HUES48 (cell line): Measurements from ENCODE around the gene GRIK1.
A peak's percentile ranks its signal among the peaks of the same experiment; 100 is the strongest.

Experiments
- H3K27ac ChIP-seq: one replicate; pipeline ENCODE4 v1.7.0; 2013; ENCODE audit warnings: low read depth, low read length, inconsistent platforms
- H3K27me3 ChIP-seq: 2 replicates; pipeline ENCODE4 v1.6.1; 2013; ENCODE audit warnings: mild to moderate bottlenecking, low read length; ENCODE audit not compliant: control insufficient read depth, insufficient read depth
- H3K36me3 ChIP-seq: 2 replicates; pipeline ENCODE4 v1.6.1; 2013; ENCODE audit warnings: low read length; ENCODE audit not compliant: control insufficient read depth, insufficient read depth
- H3K4me1 ChIP-seq: 2 replicates; pipeline ENCODE4 v1.6.1; 2013; ENCODE audit warnings: mild to moderate bottlenecking, low read length; ENCODE audit not compliant: control insufficient read depth, insufficient read depth
- H3K4me3 ChIP-seq: 2 replicates; pipeline ENCODE4 v1.5.1; 2013; ENCODE audit warnings: mild to moderate bottlenecking, low read depth, low read length
- H3K9ac ChIP-seq: 2 replicates; pipeline ENCODE4 v1.6.1; 2013; ENCODE audit warnings: mild to moderate bottlenecking, low read depth, low read length, moderate library complexity
- H3K9me3 ChIP-seq: 2 replicates; pipeline ENCODE4 v1.6.1; 2013; ENCODE audit warnings: low read length; ENCODE audit not compliant: control insufficient read depth, insufficient read depth

The GRIK1 gene

DNA sequence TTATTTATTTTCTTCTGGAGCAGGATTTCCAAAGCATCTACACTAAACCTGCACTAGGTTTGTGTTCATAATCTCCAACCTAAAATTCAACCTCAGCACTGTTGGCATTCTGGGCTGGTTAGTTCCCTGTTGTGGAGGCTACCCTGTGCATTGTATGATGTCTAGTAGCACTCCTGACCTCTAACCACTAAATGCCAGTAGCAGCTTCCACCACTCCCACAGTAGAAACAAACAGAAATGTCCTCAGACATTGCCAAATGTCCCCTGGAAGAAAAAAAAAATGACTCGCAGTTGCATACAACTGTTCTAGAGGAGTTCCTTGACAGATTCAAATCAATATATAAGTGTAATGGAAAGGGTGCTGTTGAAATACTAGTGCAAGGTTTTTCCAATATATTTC, 18.9 kb downstream of the GRIK1 start:
- no peaks in the 10 kb centered on the region for H3K9me3 ChIP-seq
- no peaks in the 10 kb centered on the region for H3K36me3 ChIP-seq
- H3K27me3 ChIP-seq = no peaks in the 10 kb centered on the region
- H3K4me1 ChIP-seq = peaks cover 14% of the 10 kb centered on the region
- no peak overlapping the region for H3K4me3 ChIP-seq
- no peak overlapping the region for H3K9ac ChIP-seq
- H3K27ac ChIP-seq = no peak overlapping the region

DNA sequence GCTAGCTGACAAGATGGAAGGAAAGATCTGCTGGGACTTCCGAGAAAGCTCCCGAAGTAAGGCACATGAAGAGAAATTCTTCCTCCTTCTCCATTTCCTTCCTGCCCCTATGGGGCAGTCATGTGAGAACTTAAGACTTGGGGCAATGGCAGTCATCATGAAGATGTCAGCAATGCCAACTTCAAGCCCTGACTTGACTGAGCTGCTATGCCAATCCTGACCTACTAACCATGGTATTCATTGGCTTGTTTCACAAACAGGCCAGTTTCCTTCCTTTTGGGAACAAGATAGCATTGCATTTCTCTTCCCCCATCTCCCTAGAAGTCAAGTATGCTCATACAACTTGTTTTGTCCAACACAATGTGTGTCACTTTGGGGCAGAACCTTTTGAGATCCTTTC, 25.5 kb downstream of the GRIK1 start:
- no peak overlapping the region for H3K27ac ChIP-seq
- no peaks in the 10 kb centered on the region for H3K27me3 ChIP-seq
- H3K9ac ChIP-seq = no peak overlapping the region
- H3K4me3 ChIP-seq = no peak overlapping the region
- peaks cover 16% of the 10 kb centered on the region for H3K9me3 ChIP-seq
- no peaks in the 10 kb centered on the region for H3K36me3 ChIP-seq
- peaks cover 14% of the 10 kb centered on the region for H3K4me1 ChIP-seq

DNA sequence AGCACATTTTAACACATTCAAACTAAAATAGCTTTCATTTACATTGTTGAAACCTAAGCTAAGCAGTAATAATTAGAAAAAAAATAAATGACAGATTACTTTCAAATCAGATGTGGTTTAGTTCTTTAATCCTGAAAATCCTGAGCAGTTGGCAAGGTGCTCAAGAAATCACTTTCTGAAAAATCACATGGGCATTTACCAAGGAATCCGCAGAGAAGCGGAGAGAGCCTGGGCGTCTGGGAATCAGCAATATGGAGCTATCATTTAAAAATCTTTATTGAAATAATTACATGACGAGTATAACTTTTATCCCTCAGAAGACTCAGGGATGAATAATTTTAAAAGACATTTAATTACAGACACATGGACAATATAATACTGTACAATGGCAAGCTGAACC, 30.2 kb downstream of the GRIK1 start:
- no peaks in the 10 kb centered on the region for H3K4me1 ChIP-seq
- H3K27ac ChIP-seq = no peak overlapping the region
- no peak overlapping the region for H3K9ac ChIP-seq
- H3K4me3 ChIP-seq = no peak overlapping the region
- H3K36me3 ChIP-seq = no peaks in the 10 kb centered on the region
- no peaks in the 10 kb centered on the region for H3K27me3 ChIP-seq
- peaks cover 16% of the 10 kb centered on the region for H3K9me3 ChIP-seq

DNA sequence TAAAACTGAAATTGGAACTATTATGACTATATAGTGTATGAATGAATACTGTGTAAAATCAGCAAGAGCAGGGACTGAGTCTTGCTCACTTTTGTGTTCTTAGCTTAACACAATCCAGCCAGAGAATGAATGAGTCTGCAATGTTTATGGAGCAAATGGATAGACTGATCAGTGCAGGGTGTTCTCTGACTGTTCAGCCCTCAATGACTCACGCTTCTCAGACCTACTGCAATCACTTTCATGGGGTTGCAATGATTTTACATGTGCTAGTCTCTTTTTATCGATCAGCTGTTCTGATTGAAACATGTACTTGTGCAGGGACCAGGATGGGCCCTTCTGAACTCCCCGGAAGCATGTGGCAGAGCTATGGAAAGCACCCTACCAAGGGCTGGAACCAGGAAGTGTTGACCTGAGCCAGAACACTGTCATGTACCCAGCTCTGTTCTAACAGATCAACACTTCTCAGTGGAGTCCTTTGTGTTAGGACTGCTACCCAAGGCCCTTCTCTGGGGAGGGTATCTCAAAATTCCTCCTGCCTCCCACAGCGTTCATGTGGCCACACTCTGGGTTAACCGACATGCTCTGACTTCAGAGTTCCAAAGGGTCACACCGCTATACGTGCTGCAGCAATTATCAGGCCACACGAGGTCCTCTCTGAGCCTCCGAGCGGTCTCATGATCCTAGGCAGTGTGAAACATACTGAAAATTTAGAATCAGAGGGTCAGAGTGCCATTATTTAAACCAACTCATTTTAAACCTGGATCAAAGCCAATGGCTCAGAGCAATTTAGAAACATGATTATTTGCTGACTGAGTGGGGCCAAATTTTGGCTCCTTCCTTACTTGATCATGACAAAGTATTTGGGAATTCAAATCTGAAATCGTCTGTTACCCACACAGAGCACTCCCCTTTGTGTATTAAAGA, 35.2 kb downstream of the GRIK1 start:
- no peak overlapping the region for H3K27ac ChIP-seq
- no peak overlapping the region for H3K4me3 ChIP-seq
- H3K9ac ChIP-seq = no peak overlapping the region

DNA sequence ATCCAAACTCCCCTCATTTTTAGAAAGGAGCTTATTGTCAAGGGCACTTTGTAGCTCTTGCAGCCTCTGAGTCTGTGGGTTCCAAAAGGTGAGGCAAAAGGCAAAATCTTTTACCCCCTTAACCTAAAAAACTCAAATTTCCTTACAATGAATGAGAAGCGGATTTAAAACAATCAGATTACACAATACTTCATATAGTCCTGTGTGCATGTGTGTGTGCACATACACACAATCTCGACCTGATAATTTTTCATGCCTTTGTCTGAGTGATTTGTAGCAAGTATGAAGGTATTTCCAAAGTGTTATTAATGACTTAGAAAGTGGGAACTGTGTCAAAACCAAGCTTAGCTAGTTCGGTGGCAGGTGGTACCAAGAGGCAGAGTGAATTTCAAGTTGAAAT, 42.9 kb downstream of the GRIK1 start:
- Histone ChIP-seq H3K27ac (no peak overlapping the region), H3K4me1 (no peaks in the 10 kb centered on the region), H3K9me3 (no peaks in the 10 kb centered on the region), H3K4me3 (no peak overlapping the region), H3K36me3 (no peaks in the 10 kb centered on the region), H3K9ac (no peak overlapping the region), H3K27me3 (no peaks in the 10 kb centered on the region)

More for the DNA sequence above, 35.2 kb downstream of the GRIK1 start:
- Histone ChIP-seq H3K9me3 (no peaks in the 10 kb centered on the region), H3K36me3 (no peaks in the 10 kb centered on the region), H3K27me3 (no peaks in the 10 kb centered on the region), H3K4me1 (no peaks in the 10 kb centered on the region)

DNA sequence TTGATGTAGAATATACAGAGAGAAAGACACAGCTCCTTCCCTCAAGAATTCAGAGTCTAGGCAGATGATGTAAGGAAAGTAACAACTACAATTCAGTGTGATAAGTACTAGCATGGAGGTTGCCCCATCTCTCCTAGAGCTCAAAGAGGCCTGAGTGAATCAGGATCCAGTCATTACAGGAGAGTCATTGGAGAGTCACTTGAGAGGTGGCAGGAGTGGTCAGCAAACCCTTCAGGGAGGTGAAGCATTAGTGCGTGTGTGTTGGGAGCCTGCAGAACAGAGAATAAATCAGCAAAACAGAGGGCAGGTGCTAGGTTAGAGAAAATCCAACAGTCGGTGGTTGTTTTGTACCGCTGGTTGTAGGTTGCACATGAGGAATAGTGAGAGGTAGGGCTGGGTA, 46.1 kb downstream of the GRIK1 start:
- Histone ChIP-seq H3K4me1 (no peaks in the 10 kb centered on the region), H3K36me3 (no peaks in the 10 kb centered on the region), H3K9ac (no peak overlapping the region), H3K27ac (no peak overlapping the region), H3K27me3 (no peaks in the 10 kb centered on the region), H3K4me3 (no peak overlapping the region), H3K9me3 (no peaks in the 10 kb centered on the region)

DNA sequence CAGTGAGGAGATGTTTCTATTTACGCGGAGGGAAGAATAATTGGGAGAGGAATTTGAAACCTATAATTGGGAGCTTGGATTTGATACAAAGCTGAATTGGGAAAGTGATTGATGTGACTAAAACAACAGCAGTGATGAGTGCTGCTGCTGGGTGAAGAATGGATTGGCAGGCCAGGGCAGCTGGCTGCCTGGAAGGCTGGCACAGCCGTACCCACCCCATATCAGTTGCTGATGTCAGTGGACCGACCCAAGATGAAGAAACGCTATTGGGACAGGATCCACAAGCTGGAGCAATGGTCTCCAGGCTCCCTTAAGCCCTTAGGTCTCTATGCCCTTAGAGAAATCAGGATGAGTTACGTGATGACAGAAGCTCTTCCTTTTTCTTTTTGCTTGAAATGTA, 47.4 kb downstream of the GRIK1 start:
- no peak overlapping the region for H3K9ac ChIP-seq
- no peak overlapping the region for H3K4me3 ChIP-seq
- H3K27me3 ChIP-seq = no peaks in the 10 kb centered on the region
- no peaks in the 10 kb centered on the region for H3K9me3 ChIP-seq
- H3K27ac ChIP-seq = no peak overlapping the region
- H3K36me3 ChIP-seq = no peaks in the 10 kb centered on the region
- no peaks in the 10 kb centered on the region for H3K4me1 ChIP-seq

DNA sequence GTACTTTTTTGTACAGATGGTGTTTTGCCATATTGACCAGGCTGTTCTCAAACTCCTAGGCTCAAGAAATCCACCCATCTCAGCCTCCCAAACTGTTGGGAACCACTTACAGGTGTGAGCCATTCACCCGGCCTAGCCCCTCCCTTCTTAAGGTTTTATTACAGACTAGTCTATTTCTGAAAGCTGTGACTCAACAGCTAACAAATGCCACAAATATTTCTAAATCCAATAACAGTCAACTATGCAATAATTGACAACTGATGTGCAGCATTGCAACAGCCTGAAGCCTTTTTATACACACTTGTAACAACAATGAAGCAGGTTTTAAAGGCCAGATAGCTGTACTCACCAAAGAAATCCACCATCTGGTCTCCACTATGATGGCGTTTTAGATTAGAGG, 51.4 kb downstream of the GRIK1 start:
- H3K27me3 ChIP-seq = no peaks in the 10 kb centered on the region
- H3K9me3 ChIP-seq = no peaks in the 10 kb centered on the region
- H3K4me3 ChIP-seq = no peak overlapping the region
- no peak overlapping the region for H3K27ac ChIP-seq
- no peaks in the 10 kb centered on the region for H3K36me3 ChIP-seq
- H3K4me1 ChIP-seq = no peaks in the 10 kb centered on the region
- H3K9ac ChIP-seq = no peak overlapping the region

DNA sequence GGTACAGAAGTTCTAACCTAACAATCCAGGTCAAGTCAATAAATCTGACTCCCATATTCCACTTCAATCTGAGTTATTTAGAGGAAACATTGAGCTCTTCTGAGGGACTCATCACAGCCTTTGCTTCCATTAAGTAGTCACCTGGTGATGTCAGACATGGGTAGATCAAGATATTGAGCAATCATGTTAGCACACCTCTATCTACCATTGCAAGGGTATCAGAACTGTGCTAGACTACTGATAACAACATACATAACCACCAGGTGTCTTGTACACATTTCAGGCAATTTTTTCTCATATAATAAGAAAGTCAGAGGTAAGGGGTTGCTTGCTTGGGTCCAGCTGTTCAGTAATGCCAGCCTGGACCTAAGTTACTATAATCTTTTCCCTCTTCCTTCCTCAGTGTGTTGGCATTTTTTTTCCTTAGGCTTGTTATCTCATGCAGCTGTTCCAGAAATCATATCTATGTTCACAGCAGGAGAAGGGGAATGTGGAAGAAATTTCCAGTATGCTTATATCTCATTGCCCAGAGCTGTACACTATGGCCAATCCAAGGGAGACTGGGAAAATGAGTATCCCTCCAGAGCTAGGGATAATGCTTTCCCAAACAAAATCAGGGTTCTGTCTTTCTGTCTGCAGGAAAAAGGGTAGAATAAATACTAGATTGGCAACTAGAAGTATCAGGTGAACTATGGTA, 52.3 kb downstream of the GRIK1 start:
- Histone ChIP-seq H3K4me1 (no peaks in the 10 kb centered on the region), H3K36me3 (no peaks in the 10 kb centered on the region), H3K9ac (no peak overlapping the region), H3K27ac (no peak overlapping the region), H3K9me3 (no peaks in the 10 kb centered on the region), H3K4me3 (no peak overlapping the region), H3K27me3 (no peaks in the 10 kb centered on the region)

DNA sequence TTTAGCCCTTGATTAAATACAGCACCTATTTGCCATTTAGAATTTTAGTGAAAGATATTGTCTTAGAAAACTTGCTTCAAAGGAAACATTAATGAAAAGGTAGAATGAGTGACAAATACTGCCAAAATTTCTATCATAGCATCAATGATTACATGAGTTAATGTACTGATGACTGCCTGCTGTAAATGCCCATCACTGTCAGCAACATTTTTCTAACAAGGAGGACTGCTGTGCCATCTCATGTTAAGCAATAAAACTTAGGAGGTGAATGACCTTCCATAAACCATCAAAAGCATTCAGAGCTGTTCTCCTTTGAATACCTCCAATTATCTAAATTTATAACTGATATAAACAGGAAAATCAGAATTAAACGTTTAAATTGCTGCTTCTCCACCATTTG, 54.3 kb downstream of the GRIK1 start:
- no peaks in the 10 kb centered on the region for H3K27me3 ChIP-seq

DNA sequence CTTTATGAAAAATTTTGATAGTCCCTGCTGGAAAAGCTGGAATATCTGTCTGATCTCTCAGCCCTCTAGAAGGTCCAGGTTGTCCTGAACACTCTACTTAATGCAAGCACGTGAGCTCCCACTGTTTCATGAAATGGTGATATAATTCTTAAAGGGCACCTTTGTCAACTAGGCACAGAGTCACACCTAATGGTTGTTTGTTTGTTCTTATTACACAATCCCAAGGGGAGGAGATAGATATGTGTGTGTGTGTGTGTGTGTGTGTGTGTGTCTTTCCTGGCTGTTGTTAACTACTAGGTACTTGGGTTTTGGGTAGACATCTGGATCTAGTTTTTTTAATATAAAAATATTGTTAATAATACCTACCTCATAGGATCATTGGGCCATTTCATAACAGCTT, 63.9 kb downstream of the GRIK1 start:
- Histone ChIP-seq H3K9me3 (no peaks in the 10 kb centered on the region), H3K4me1 (peaks cover 15% of the 10 kb centered on the region), H3K36me3 (no peaks in the 10 kb centered on the region), H3K9ac (no peak overlapping the region), H3K4me3 (no peak overlapping the region), H3K27me3 (no peaks in the 10 kb centered on the region), H3K27ac (peak overlapping the region; percentile 61)

More for the DNA sequence above, 54.3 kb downstream of the GRIK1 start:
- Histone ChIP-seq H3K9ac (no peak overlapping the region), H3K9me3 (no peaks in the 10 kb centered on the region), H3K27ac (no peak overlapping the region), H3K36me3 (no peaks in the 10 kb centered on the region), H3K4me3 (no peak overlapping the region), H3K4me1 (no peaks in the 10 kb centered on the region)
